ENCODE data around the gene PGGHG. TPM values are rescaled to one million over a fixed set of nuclear protein-coding genes. Genes with fewer than 3 reads are reported as not detected.
"Not testable (repeated sequence)": the region's sequence is repeated elsewhere in the genome, so short reads cannot be mapped to it uniquely, and the experiment has no call there.

The PGGHG gene
- total RNA-seq, 4 donors from 2014 or later = 10.9 to 53.6 (median 19.8) TPM

GRCh38 chr11:325796-326591 is 37.1 kb downstream of the PGGHG start:
- ATAC-seq (ENCODE audit: low FRiP score) = no peak
- no peak for TF ChIP-seq CTCF (IDR thresholded peaks at IDR 0.05)
- no peak for DNase-seq (ENCODE audit: low spot score)

GRCh38 chr11:326592-326841 is 37.6 kb downstream of the PGGHG start:
- ATAC-seq (ENCODE audit: low FRiP score) (no peak), DNase-seq (ENCODE audit: low spot score) (no peak)
- no peak for TF ChIP-seq CTCF (IDR thresholded peaks at IDR 0.05)

- no peak for TF ChIP-seq CTCF (IDR thresholded peaks at IDR 0.05)
Observed at GRCh38 chr11:326842-327580, 38.1 kb downstream of the PGGHG start.

GRCh38 chr11:327581-327923 is 38.6 kb downstream of the PGGHG start:
- no peak for TF ChIP-seq CTCF (IDR thresholded peaks at IDR 0.05)
- ATAC-seq (ENCODE audit: low FRiP score) = no peak
- no peak for DNase-seq (ENCODE audit: low spot score)

More at GRCh38 chr11:326842-327580, 38.1 kb downstream of the PGGHG start:
- peak; percentile 67 for ATAC-seq (ENCODE audit: low FRiP score)
- DNase-seq (ENCODE audit: low spot score) = peak; percentile 59

GRCh38 chr11:328012-328411 is 39.1 kb downstream of the PGGHG start:
- no peak for TF ChIP-seq CTCF (IDR thresholded peaks at IDR 0.05)
- DNase-seq (ENCODE audit: low spot score) (no peak), ATAC-seq (ENCODE audit: low FRiP score) (no peak)

GRCh38 chr11:328516-329100 is 39.7 kb downstream of the PGGHG start:
- not testable (repeated sequence) for ATAC-seq (ENCODE audit: low FRiP score); DNase-seq (ENCODE audit: low spot score)

GRCh38 chr11:329886-330253 is 40.9 kb downstream of the PGGHG start:
- no peak for DNase-seq (ENCODE audit: low spot score)
- TF ChIP-seq CTCF (IDR thresholded peaks at IDR 0.05) = no peak
- no peak for ATAC-seq (ENCODE audit: low FRiP score)
